ENCODE measurements around the gene SNX24.
"Not testable (repeated sequence)": the region's sequence is repeated elsewhere in the genome, so short reads cannot be mapped to it uniquely, and the experiment has no call there.

The SNX24 gene

DNA sequence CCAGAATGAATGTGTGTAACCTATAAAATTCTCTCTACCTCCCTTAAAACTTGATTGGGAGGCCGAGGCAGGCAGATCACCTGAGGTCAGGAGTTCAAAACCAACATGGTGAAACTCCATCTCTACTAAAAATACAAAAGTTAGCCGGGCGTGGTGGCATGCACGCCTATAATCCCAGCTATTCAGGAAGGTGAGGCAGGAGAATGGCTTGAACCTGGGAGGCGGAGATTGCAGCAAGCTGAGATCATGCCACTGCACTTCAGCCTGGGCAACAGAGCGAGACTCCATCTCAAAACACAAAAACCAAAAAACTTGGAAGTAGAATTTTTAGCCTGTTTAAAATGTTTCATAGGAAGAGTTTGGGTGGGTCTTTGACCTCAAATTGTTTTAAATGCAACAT lies 122.6 kb downstream of the SNX24 start:
- not testable (repeated sequence) for DNase-seq

DNA sequence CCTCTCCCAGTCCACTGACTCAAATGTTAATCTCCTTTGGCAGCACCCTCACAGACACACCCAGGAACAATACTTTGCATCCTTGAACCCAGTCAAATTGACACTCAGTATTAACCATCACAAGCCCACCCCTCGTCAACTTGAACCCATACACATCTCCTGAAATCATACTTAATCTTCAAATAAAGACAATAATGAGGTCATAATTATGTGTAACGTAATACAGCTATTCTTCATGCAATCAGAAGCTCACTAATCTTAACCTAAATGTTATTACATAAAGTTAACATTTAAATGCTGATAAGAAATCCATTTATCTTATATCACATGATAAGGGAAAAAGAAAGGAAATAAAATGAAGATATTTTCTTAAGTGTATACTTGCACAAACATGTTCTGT lies 125.9 kb downstream of the SNX24 start:
- no peak for DNase-seq

DNA sequence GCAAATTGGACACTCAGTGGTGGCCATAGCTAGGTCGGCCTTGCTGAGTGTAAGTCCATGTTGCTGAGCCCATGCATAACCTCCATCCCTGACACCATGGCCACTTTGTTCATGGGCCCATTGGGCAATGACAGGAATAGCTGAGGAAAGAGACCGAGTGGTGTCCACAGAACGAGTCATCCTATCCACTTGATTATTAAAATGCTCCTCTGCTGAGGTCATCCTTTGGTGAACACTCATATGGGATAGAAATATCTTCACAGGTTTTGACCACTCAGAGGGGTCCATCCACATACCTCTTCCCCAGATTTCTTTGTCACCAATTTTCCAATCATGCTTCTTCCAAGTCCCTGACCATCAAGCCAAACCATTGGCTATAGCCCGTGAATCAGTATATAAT lies 127.5 kb downstream of the SNX24 start:
- no peak for DNase-seq

DNA sequence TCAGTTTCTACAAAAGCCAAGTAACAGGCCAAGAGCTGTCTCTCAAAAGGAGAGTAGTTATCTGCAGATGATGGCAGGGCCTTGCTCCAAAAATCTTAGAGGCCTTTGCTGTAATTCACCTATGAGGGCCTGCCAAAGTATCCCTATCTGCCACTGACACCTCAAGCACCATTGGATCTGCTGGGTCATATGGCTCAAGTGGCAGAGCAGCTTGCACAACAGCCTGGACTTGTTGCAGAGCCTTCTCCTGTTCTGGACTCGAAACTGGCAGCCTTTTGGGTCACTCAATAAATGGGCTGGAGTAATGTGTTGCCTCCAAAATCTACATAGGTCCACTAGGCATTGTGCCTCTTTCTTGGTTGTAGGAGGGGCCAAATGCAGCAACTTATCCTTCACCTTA lies 128.3 kb downstream of the SNX24 start:
- DNase-seq: not testable (repeated sequence)

DNA sequence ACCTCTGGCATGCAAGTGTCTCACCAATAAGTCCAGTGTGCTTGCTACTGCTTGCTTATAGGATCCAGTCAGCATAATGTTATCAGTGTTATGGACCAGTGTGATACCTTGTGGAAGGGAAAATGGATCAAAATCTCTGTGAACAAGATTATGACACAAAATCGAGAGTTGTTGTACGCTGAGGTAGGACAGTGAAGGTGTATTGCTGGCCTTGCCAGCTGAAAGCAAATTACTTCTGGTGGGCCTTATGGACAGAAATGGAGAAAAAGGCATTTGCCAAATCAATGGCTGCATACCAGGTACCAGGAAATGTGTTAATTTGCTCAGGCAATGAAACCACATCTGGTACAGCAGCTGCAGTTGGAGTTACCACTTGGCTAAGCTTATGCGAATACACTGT lies 128.8 kb downstream of the SNX24 start:
- not testable (repeated sequence) for DNase-seq

DNA sequence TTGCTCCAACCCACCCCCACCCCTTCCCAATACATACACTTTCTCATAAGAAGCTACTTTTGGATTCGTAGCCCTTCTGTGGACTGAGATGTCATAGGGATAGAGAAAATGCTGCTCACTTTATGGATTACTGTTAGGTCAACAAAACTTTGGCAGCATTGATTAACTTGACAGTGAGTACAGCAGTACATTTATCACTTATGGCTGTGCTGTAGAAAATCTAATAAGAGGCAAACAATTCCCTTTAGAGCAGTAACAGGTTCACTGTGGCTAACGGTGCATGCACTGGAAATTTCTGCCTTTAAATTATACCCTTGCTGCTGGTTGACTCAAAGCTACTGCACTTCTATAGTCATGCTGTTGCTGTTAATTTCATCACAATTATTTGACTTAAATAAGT lies 131.9 kb downstream of the SNX24 start:
- no peak for DNase-seq

DNA sequence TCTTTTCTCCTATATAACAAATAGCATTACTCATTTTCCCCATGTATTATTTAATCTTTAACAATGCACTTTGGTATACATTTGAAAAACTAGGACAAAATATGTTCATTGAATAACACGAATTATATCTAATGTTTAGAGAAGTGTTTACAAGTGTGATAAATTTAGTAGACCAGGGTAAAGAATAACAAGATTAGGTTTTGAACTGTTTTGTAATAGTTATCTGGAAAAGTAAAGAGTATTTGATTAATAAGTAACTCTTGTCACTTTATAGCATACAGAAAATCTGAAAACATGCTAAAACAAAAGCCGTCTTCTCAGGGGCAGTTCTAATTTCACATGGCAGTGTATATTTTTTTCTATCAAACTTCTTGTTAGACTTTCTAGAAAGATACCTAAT lies 132.7 kb downstream of the SNX24 start:
- DNase-seq: no peak

DNA sequence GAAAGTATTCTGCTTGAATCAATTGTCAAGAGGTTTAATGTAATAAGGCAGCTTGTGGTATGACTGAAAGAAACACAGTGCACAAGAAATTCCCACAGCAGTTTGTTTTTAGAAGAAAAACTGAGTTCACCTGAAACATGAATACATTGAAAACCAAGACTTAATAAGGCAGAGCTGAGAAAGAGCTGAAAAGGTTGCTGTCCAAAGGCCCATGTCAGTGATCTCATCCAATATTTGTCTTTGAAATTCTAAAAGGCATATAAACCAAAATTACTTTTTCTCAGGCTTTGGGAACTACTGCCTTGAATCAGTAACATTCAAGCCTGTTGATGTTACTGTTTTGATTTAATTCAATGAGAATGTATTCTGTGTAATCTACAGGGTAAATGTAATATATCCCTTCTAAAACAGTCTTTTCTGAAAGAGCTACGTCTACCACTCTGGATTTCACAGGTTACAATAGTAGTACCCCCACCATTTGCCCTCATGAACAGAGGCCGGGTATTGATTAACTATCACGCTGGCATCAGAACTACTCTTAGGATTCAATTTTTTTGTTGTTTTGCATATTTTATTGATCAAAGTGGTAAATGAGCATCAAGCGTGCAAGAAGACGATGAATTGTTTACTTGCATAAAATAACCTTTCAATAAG lies 133.4 kb downstream of the SNX24 start:
- no peak for DNase-seq

DNA sequence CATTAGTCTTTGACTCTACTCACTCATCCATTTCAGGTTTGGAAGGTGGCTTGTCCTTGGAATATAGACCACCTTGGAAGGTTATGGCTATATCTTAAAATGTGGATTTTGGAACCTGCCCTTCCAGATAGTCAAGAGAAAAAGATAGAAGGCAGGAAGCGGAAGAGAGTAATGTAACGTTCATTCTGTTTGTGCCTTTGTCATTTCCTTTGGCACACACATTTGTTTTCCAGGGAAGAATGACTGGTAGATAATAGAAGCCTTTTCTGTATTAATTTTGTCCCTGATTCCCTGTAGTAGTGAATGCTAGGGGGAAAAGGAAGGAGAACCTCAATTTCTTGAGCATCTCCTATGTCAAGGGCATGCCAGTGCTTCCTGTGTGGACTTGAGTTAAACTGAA lies 136.4 kb downstream of the SNX24 start:
- no peak for DNase-seq

DNA sequence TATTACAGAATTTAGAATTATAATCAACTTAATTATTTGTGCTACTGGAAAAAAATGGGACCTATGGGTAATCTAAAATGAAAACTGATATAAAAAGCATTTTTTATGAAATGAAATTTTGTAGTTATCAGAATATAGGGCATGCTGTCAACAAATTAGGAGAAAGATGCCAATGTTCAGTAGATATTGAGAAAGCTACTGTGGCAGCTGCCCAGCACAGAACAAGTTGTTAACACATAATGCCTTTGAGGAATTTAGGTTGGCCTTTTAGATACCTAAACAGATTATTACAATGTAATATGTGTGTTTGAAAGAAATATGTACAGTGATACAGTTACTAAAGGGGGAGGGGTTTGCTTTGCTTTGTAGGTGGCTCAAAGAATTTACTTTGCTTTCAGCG lies 137.0 kb downstream of the SNX24 start:
- no peak for DNase-seq

DNA sequence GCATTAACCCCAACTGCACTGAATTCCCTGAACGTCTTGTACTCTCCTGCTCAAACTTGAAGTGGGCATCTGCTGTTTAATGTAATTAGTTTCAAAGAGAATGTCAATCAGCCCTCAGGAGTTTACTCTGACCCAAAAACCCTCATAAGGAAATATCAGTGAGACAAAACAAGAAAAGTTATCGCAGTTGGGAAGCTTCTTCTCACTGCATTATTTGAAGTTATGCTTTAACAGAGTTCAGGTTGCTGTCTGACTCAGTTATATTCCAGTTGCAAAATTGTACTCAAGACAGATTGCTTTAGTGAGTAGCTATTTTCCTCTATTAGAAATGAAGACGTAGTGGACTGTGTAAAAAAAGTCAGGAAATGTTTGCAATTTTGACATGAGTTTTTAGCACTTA lies 139.0 kb downstream of the SNX24 start:
- no peak for DNase-seq

DNA sequence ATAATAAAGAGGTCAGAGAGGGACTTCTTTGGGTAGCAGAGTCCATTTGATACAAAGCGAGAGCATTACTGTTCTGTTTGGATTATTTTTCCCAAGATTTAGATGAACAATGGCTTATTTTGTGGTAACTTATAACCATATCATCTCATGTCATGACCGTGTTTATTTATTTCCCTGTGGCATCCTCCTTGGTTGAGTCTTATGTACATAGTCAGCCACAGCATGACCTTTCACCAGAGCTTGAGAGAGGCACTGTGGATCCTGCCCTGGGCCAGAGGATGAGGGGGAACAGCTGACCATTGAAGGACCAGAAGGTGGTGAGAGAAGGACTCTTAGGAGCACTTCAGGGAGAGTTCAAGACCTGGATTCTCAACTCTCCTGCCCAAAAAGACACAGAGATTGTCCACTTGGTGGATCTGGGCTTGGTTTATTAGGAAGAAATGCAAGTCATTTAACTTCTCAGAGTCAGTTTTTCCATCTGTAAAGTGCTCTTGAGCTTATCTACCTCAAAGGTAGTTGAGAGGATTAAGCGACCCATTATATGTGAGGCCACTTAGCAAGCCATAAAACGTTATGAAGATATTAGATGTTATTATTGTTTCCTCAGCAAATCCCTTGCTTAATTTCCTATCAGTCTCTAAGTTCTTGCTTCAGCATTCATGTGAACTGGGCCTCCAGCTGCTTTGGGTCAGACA lies 139.7 kb downstream of the SNX24 start:
- DNase-seq: no peak

DNA sequence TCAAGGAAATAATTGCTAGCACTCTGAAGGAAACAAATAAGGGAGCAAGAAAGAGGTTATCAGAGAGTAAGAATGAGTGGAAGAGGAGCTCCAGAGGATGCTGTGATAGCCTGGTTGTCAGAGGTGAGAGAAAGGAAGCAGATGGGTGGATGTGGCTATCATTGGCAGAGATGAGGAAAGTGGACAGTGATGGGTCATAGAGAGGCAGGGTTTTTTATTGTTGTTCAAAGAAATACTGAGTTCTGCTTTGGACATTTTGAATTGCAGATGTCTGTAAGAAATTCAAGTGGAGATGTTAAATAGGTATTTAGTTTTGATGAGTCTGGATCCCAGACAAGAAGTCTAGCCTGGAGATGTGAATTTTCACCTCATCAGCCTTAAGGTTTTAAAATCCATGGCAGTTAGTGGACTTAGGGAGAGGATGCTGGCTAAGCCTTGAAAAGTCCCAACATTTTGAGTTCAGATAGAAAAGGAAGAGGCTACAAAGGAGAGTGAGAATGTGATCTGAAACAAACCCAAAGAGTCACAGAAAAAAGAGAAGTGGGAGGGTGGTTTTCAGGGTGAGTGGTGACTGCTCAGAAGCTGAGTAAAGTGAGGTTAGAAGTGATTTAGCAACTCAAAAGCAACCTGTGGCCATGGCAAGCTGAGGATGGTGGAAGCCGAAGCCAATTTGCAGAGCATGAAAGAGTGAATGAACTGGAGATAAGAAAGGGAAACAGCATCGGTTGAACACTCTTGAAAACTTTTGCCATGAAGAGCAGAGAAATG lies 140.7 kb downstream of the SNX24 start:
- no peak for DNase-seq

DNA sequence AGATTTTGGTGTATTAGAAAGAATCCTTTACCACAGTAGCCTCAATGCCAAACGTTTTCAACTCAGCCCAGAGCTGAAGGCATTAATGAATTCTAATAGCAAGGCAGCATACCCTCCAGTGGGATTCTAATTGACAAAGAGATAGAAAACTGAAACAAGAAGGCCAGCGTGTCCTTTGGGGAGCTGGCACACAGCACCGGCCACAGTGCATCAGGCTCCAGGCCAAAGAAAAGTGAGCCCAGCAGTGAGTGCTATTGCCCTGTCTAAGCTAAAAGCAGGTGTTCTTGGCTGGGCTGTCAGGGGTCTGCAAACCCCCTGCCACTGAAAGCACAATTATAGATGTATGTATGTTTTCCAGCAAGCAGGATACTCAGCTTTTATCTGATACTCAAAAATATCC lies 150.7 kb downstream of the SNX24 start:
- DNase-seq: no peak

DNA sequence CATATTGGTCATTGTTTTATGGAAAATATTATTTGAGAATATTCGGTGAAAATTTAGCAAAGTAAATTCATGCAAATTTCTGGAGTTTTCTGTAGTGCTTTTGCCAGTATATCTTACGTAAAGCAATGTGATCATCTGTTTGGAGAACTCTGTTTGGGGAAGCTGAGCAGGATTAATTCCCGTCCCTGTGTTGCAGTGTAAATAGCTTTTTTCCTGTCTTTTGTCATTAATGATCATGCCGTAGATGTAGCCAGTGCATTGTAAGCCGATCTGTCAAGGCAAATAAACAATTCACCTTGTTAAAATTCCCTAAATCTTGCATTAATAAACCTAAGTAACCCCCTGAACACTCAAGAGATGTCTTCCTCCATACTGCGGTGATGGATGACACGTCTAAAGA lies 151.9 kb downstream of the SNX24 start:
- DNase-seq: peak; percentile 3

DNA sequence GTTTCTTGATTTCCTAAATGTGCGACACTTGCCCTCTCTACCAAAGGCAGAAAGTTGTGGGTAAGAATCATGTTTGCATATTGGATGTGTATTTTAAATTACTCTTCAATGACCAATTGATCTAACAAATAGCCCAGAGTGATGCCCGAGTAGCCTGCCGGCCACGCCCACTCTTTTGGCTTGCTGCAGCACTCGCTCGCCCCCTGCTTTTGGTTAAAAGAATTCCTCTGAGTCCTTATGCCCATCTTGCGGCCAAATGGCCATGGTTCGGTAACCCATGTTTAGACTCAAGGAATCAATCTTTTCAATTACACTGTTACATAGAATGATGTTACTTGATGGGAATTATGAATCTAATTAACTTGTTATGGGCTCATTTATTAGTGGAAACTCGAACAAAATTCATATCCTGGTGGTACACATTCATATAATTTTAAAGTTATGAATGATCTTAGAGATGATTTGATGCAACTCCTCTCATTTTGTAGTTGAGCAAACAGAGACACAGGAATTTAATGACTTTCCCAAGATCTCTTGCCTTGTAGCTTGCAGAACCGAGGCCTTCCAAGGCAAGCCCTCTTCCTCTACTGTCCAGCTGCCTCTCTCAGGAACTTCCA lies 154.6 kb downstream of the SNX24 start:
- DNase-seq: no peak

DNA sequence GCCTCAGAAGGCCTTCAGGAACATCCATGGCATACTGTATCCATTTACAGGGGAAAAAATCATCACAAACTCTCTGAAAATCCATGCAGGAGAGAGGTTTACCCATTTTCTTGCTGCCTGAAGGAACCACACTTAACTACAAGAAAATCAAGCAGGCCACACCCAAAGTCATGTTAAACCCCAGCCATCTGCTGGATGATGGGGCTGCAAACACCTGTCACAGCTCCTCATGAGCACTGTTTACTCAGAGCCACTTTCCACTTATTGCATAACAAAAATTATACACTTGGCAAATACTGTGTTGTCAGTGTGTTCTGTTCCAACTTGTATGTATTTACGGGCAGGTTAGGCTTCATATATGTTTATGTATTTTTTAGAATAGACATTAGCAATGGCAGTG lies 155.3 kb downstream of the SNX24 start:
- DNase-seq: peak; percentile 9

DNA sequence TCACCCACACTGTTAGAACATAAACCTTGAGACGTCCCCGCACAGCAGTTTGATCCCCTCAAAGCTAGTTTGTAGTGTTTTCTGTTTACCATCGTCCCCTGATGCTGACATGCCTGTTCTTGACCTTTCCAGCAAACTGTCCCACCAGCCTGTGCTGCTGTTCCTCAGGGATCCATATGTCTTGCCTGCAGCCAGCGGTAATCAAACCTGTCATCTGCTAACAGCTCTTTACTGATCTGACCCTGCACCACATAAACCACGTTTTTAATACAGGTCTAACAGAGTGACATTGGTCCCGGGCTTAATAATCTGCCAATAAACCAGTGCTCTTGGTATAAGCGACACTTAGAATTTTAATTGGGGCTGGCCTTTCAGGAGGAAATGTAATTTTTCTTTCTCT lies 156.4 kb downstream of the SNX24 start:
- DNase-seq: no peak

DNA sequence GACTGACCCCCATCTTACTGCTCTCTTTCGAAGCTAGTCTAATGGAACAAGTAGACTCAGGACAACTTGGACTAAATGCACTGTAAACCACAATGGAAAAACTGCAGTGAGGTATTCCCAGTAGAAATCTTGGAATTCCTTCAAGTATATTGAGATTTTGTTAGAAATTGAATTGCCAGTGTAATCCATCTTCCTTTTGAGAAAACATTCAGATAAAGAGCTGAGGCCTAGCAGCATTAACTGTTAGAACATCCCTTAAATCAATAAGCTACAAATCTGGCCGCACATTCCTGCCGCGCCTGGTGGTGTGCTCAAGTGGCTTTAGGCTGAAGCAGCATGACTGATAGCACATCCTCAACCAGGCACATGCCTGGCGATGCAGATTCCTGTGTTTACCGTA lies 161.8 kb downstream of the SNX24 start:
- no peak for DNase-seq

DNA sequence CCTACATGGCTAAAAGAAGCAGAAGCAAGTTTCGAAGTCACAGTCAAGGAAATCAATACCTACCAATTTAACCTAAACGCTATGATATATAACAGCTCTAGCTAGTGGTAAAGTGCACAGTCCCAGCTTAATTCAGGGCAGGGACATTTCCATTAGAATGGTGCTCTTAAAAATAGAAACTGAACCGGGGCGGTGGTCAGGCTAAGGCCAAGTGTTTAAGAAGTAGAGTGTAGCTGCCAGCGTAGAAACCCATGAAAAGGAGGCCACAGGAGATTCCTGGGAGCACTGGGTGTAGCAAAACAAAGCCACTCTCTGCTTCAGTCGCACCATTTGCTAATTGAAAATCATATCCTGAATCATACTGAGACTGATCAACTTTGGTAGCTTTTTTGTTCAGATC lies 162.3 kb downstream of the SNX24 start:
- DNase-seq: no peak

DNA sequence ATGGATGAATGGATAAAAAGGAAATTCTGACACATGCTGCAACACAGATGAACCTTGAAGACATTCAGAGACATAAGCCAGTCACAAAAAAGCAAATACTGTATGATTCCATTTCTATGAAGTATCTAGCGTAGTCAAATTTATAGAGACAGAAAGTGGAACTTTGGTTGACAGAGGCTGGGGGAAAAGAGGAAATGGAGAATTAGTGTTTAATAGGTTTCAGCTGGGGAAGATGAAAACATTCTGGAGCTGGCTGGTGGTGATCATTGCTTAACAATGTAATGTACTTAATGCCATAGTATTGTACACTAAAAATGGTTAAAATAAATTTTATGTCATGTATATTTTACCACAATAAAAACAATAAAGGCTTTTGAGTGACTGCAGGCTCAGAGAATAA lies 166.9 kb downstream of the SNX24 start:
- DNase-seq: no peak

DNA sequence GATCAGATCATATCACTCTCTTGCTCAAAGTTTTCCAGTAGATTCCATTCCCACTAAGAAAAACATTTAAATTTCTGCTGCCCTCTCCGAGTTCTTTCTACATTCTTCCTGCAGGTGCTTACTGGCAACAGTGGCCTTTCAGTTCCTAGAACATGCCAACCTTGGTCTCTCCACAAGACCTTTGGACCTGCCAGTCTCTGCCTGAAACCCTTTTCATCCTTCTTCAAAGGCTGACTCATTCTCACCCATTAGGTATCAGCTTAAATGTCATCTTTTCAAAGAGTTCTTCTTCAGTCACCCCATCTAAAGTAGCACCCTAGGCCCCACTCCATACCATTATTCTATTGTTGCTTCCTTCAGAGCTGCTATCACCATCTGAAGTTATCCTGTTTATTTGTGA lies 169.3 kb downstream of the SNX24 start:
- no peak for DNase-seq

DNA sequence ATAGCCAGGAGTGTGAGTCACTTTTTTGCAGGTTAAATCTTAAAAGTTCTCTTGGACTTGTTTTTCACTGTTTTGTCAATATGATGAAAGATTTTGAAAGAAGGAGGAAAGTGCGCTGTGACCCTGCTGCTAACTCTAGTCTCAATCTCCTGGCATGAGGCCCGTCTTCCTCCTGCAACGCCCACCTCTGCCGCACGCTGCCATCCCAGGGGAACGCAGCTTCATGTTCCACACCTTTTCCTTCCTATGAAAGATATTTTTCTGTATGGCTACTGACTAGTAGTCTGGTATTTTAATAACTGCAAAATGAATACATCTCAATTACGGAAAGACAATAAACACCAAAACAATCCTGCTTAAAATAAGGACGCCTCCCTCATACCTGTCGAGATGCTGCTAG lies 182.8 kb downstream of the SNX24 start:
- DNase-seq: no peak

DNA sequence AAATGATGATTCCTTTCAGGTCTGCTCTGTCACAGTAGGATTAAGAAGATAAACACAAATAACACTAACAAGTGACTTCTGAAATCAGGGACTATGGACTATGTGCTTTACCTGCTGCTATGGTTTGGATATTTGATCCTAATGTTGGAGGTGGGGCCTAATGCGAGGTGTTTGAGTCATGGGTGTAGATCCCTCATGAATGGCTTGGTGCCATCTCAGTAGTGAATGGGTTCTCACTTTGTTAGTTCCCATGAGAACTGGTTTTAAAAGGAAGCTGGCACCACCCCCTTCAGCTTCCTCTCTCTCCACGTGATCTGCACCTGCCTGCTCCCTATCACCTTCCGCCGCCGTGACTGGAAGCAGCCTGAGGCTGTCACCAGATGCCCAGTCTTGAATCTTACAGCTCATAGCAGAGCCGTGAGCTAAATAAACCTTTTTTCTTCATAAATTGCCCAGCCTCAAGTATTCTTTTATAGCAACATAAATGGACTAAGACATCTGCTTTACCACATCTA lies 187.8 kb downstream of the SNX24 start:
- no peak for DNase-seq

All from DMS153 (cell line).